GM12878 (cell line): ENCODE measurements around the gene CHRNA9. TPM values are rescaled to one million over a fixed set of nuclear protein-coding genes. Genes with fewer than 3 reads are reported as not detected.

Experiments
- ATAC-seq: fragments of 200-7000 bp; cut with Tn5 transposase; 3 replicates; pipeline ENCODE4 v1.9.1; 2020; ENCODE audit warnings: mild to moderate bottlenecking, moderate library complexity
- BruUV-seq: library from RNA; stranded (reverse); fragments of 400-500 nt; replicated peaks from 2 replicates; lab custom pipeline; 2021; lab: Mats Ljungman, UMichigan
- CTCF ChIA-PET: fragments of 300-600 bp; sonication (Branson Sonifier 250); formaldehyde crosslinking; extraction: SDS; loops from one replicate; lab custom pipeline; 2021; ENCODE audit warnings: inconsistent platforms; lab: Yijun Ruan, JAX
- POLR2A ChIA-PET: fragments of 350-600 bp; formaldehyde crosslinking; extraction: SDS; loops from one replicate; lab custom pipeline; 2021; ENCODE audit warnings: inconsistent platforms; lab: Charles Lee
- RAD21 ChIA-PET: fragments of 300-600 bp; sonication (Branson Sonifier 250); formaldehyde crosslinking; loops from one replicate; lab custom pipeline; 2023; ENCODE audit warnings: antibody characterized with exemption; ENCODE audit not compliant: unreplicated experiment; lab: Charles Lee
- SMC1A ChIA-PET: fragments of 300-600 bp; sonication (Branson Sonifier 250); formaldehyde crosslinking; loops from one replicate; lab custom pipeline; 2023; ENCODE audit not compliant: unreplicated experiment, uncharacterized antibody; lab: Charles Lee
- DNase-seq: peaks from one replicate; pipeline ENCODE4 v3.0.0-alpha.2; 2011; ENCODE audit warnings: low read depth, low spot score
- FAIRE-seq: peaks from 3 replicates; lab custom pipeline; 2011; peaks lifted over from hg19 to GRCh38; lab: Jason Lieb, UNC
- H2AFZ ChIP-seq: 2 replicates; pipeline ENCODE4 v1.6.0; 2011; ENCODE audit warnings: low read depth, low read length, control low read depth; ENCODE audit not compliant: control insufficient read depth
- H3K27ac ChIP-seq: 2 replicates; pipeline ENCODE4 v1.5.1; 2011; ENCODE audit warnings: control low read depth; ENCODE audit not compliant: control insufficient read depth, insufficient read depth
- H3K27me3 ChIP-seq, 2 experiments: replicated peaks in 1 of 2; 2 replicates each; pipeline versions ENCODE4 v1.6.0 to v1.6.1; 2011; ENCODE audit warnings: low read length in 1 of 2; ENCODE audit not compliant: control insufficient read depth in 2 of 2, insufficient read depth in 2 of 2
- H3K36me3 ChIP-seq, 2 experiments: 2 replicates each; pipeline ENCODE4 v1.5.1; 2011; ENCODE audit warnings: low read length in 1 of 2; ENCODE audit not compliant: control insufficient read depth in 2 of 2, insufficient read depth in 2 of 2
- H3K4me1 ChIP-seq: 2 replicates; pipeline ENCODE4 v1.6.1; 2011; ENCODE audit warnings: mild to moderate bottlenecking, low read length, moderate library complexity, mixed read lengths; ENCODE audit not compliant: control insufficient read depth, insufficient read depth
- H3K4me2 ChIP-seq: 2 replicates; pipeline ENCODE4 v1.6.0; 2011; ENCODE audit warnings: control low read depth; ENCODE audit not compliant: control insufficient read depth, insufficient read depth
- H3K4me3 ChIP-seq: fragments of 200-600 bp; sonication (generic); 2 replicates; pipeline ENCODE4 v1.5.1; 2016
- H3K79me2 ChIP-seq: 2 replicates; pipeline ENCODE4 v1.6.0; 2011; ENCODE audit warnings: low read length; ENCODE audit not compliant: control insufficient read depth, insufficient read depth
- H3K9ac ChIP-seq: 2 replicates; pipeline ENCODE4 v1.8.0; 2011; ENCODE audit warnings: low read length, control low read depth, mixed read lengths; ENCODE audit not compliant: control insufficient read depth, insufficient read depth
- H3K9me3 ChIP-seq: replicated peaks from 3 replicates; pipeline ENCODE4 v1.5.1; 2011; ENCODE audit warnings: mild to moderate bottlenecking, low read length; ENCODE audit not compliant: control insufficient read depth, insufficient read depth
- H4K20me1 ChIP-seq: 2 replicates; pipeline ENCODE4 v1.6.0; 2011; ENCODE audit not compliant: control insufficient read depth, insufficient read depth
- ASH2L ChIP-seq: fragments of 300-600, 200-600 bp; sonication (generic); IDR thresholded peaks from 2 replicates; pipeline ENCODE4 v1.6.1; 2017; ENCODE audit warnings: low read depth, mild to moderate bottlenecking, borderline replicate concordance
- BCL11A ChIP-seq: IDR thresholded peaks from 2 replicates; pipeline ENCODE4 v1.6.1; 2011; ENCODE audit warnings: low read depth, low read length
- NFYA ChIP-seq: IDR thresholded peaks from 2 replicates; pipeline ENCODE4 v1.6.1; 2011; ENCODE audit warnings: low read depth, mild to moderate bottlenecking, low read length, improper control_type of control experiment, borderline replicate concordance
- RELA ChIP-seq: fragments of 450-650 bp; IDR thresholded peaks from 2 replicates; pipeline ENCODE4 v1.8.0; 2014; ENCODE audit warnings: borderline replicate concordance; ENCODE audit not compliant: partially characterized antibody
- SPI1 ChIP-seq: IDR thresholded peaks from 2 replicates; pipeline ENCODE4 v1.6.1; 2011; ENCODE audit warnings: low read depth, mild to moderate bottlenecking, low read length, moderate library complexity, borderline replicate concordance; ENCODE audit not compliant: insufficient read depth
- ZBED1 ChIP-seq: IDR thresholded peaks from 2 replicates; pipeline ENCODE4 v1.6.1; 2016; ENCODE audit warnings: borderline replicate concordance
- ZNF24 ChIP-seq: fragments of 450-650 bp; IDR thresholded peaks from 2 replicates; pipeline ENCODE4 v1.6.1; 2017; ENCODE audit warnings: antibody characterized with exemption, mild to moderate bottlenecking
- ZSCAN29 ChIP-seq: fragments of 450-650 bp; IDR thresholded peaks from 2 replicates; pipeline ENCODE4 v1.6.1; 2017; ENCODE audit warnings: mild to moderate bottlenecking, moderate library complexity
- WGBS: methylation state at CpG from one replicate; pipeline ENCODE4 v1.1.6; 2016; ENCODE audit warnings: low lambda C conversion rate; ENCODE audit not compliant: insufficient replicate concordance, insufficient coverage; ENCODE audit errors: missing lambda C conversion rate; 5-methylcytosine and 5-hydroxymethylcytosine counted together
- in situ Hi-C: fragments of 300-500 bp; cut with MboI; formaldehyde crosslinking; loops from 9 replicates; pipeline ENCODE4 v1.14.3; 2018; ENCODE audit warnings: mixed read lengths
- intact Hi-C: fragments of 100-400 bp; cut with micrococcal nuclease; formaldehyde crosslinking; loops from one replicate; pipeline ENCODE4 v1.14.2; 2022; ENCODE audit not compliant: unreplicated experiment
- polyA plus RNA-seq, 11 experiments: library from polyadenylated mRNA; depleted of rRNA in 4 of 11; unstranded in 6 of 11; stranded (reverse) in 5 of 11; fragments of >200 nt; fragmentation: Nextera tagmentation in 4 of 11; fragmentation: Illumina TruSeq in 1 of 11; extraction: Ambion mirVana in 4 of 11; extraction: Trizol in 1 of 11; gene quantifications; 1 replicate in 1 of 11; 2 replicates in 10 of 11; pipeline versions ENCODE4 v1.2.1 to v1.2.3, GENCODE V29; 2011 to 2016; ENCODE audit warnings: inconsistent platforms in 2 of 11, missing spikeins in 2 of 11, low read depth in 1 of 11
- total RNA-seq, 4 experiments: library from RNA; depleted of rRNA in 3 of 4; stranded (reverse); fragments of >200 nt in 3 of 4; fragmentation: Illumina TruSeq in 1 of 4; extraction: Trizol in 1 of 4; gene quantifications; 2 replicates each; pipeline versions ENCODE4 v1.2.1 to v1.2.3, GENCODE V29; 2013 to 2021
- TF ChIP-seq, protein P1 (sequence below): fragments of 450-650 bp; IDR thresholded peaks from 2 replicates; pipeline ENCODE4 v1.6.1; 2017; ENCODE audit warnings: mild to moderate bottlenecking, moderate library complexity
- TF ChIP-seq, protein P2 (sequence below): fragments of 450-650 bp; IDR thresholded peaks from 2 replicates; pipeline ENCODE4 v1.6.1; 2018; ENCODE audit warnings: mild to moderate bottlenecking, low read depth, moderate library complexity; ENCODE audit not compliant: partially characterized antibody
- TF ChIP-seq, protein P3 (sequence below): IDR thresholded peaks from 2 replicates; pipeline ENCODE4 v1.6.1; 2012; ENCODE audit warnings: low read depth, low read length, improper control_type of control experiment
- TF ChIP-seq, protein P4 (sequence below), 3 experiments: IDR thresholded peaks in 2 of 3; conservative IDR thresholded peaks in 1 of 3; 2 replicates each; pipeline ENCODE4 v1.5.1; 2011; ENCODE audit warnings: low read depth in 3 of 3, low read length in 3 of 3, mild to moderate bottlenecking in 3 of 3, control low read depth in 2 of 3, moderate library complexity in 2 of 3, inconsistent platforms in 1 of 3, mixed read lengths in 1 of 3; ENCODE audit not compliant: control insufficient read depth in 2 of 3, insufficient read depth in 1 of 3; ENCODE audit errors: extremely low read depth in 1 of 3

The CHRNA9 gene
- total and polyA plus RNA-seq, 10 of the 15 experiments (the other 5 are each of a cell fraction or from before 2014, with no cell fraction given): 0.05 to 0.09 (median 0.08) TPM; not detected in 7

DNA sequence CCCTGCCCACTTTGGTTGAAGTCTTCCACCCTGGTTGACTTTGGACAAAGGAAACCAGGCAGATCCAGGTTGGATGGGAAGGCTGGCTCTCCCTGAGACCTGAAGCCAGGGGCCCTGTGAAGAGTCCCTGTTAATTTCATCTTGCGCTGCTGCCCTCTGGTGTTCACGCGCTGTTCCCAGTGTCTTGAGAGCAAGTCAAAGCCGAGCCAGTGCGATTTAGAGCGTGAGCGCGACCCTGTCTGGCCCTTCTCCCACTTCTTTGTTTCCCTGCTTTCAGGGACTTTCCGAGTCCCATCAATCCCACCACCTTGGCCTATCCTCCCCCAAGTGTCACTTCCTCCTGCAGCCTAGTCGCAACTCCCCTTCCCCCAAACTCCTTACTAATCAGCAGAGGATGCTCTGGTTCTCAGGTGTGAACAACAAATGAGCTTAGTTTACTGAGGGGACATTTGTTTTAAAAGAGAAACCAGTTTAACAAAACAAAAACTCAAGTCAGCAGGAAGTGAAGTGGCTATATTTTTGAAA lies 25.8 kb upstream of the CHRNA9 start:
- H3K4me3 ChIP-seq: peak overlapping the region; percentile 59
- ChIA-PET SMC1A (interaction anchor here (0.7 to 11.1 kb wide), 25 partner anchors 9 to 364 kb away, joined by 3 to 374 read pairs (median 4); partner anchors contain the start of gene RHOH), CTCF (interaction anchor here (0.6 to 7.4 kb wide), 35 partner anchors 8 to 409 kb away, joined by 3 to 121 read pairs (median 5); partner anchors contain the start of genes N4BP2 and RHOH), RAD21 (interaction anchor here (0.5 to 10.7 kb wide), 27 partner anchors 9 to 411 kb away, joined by 3 to 356 read pairs (median 5); partner anchors contain the start of genes N4BP2 and RHOH), POLR2A (interaction anchor here (0.6 to 3.0 kb wide), 16 partner anchors 10 to 411 kb away, joined by 3 to 24 read pairs (median 4); no protein-coding TSS in a partner anchor)
- H4K20me1 ChIP-seq: no peaks in the 10 kb centered on the region
- peak overlapping the region; percentile 90 for H2AFZ ChIP-seq
- no peaks in the 10 kb centered on the region for H3K36me3 ChIP-seq
- 2% methylated on average over 10 of the region's 10 CpGs for WGBS
- peak overlapping the region; percentile 47 for H3K9ac ChIP-seq
- peak; percentile 73 for FAIRE-seq
- H3K4me2 ChIP-seq: peak overlapping the region; percentile 93
- DNase-seq: peak; percentile 92
- no peaks in the 10 kb centered on the region for H3K27me3 ChIP-seq
- H3K79me2 ChIP-seq: peaks cover 12% of the 10 kb centered on the region
- H3K27ac ChIP-seq: peak overlapping the region; percentile 76
- no TSS peak for BruUV-seq
- ATAC-seq: peak; percentile 65
- in situ Hi-C loops: loop anchor here (5.0 kb wide), 1 partner anchor 107 kb away; no protein-coding TSS in a partner anchor
- H3K4me1 ChIP-seq: peaks cover 58% of the 10 kb centered on the region
- no peaks in the 10 kb centered on the region; the same call in 2 of the 3 replicates for H3K9me3 ChIP-seq
- intact Hi-C loops: loop anchor here (1.0 to 5.0 kb wide), 5 partner anchors 63 to 332 kb away; partner anchors contain the start of genes N4BP2 and PDS5A
- TF ChIP-seq RELA: peak; percentile 95
- 0 out of 2 replicates have a peak, but pooled peaks have one; percentile 50 for TF ChIP-seq ZNF24
- 0 out of 2 replicates have a peak, but pooled peaks have one; percentile 51 for TF ChIP-seq ZSCAN29
- TF ChIP-seq, protein P1, sequence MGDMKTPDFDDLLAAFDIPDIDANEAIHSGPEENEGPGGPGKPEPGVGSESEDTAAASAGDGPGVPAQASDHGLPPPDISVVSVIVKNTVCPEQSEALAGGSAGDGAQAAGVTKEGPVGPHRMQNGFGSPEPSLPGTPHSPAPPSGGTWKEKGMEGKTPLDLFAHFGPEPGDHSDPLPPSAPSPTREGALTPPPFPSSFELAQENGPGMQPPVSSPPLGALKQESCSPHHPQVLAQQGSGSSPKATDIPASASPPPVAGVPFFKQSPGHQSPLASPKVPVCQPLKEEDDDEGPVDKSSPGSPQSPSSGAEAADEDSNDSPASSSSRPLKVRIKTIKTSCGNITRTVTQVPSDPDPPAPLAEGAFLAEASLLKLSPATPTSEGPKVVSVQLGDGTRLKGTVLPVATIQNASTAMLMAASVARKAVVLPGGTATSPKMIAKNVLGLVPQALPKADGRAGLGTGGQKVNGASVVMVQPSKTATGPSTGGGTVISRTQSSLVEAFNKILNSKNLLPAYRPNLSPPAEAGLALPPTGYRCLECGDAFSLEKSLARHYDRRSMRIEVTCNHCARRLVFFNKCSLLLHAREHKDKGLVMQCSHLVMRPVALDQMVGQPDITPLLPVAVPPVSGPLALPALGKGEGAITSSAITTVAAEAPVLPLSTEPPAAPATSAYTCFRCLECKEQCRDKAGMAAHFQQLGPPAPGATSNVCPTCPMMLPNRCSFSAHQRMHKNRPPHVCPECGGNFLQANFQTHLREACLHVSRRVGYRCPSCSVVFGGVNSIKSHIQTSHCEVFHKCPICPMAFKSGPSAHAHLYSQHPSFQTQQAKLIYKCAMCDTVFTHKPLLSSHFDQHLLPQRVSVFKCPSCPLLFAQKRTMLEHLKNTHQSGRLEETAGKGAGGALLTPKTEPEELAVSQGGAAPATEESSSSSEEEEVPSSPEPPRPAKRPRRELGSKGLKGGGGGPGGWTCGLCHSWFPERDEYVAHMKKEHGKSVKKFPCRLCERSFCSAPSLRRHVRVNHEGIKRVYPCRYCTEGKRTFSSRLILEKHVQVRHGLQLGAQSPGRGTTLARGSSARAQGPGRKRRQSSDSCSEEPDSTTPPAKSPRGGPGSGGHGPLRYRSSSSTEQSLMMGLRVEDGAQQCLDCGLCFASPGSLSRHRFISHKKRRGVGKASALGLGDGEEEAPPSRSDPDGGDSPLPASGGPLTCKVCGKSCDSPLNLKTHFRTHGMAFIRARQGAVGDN: peak; percentile 86
- TF ChIP-seq BCL11A: peak; percentile 89
- TF ChIP-seq NFYA: no peak
- TF ChIP-seq, protein P2, sequence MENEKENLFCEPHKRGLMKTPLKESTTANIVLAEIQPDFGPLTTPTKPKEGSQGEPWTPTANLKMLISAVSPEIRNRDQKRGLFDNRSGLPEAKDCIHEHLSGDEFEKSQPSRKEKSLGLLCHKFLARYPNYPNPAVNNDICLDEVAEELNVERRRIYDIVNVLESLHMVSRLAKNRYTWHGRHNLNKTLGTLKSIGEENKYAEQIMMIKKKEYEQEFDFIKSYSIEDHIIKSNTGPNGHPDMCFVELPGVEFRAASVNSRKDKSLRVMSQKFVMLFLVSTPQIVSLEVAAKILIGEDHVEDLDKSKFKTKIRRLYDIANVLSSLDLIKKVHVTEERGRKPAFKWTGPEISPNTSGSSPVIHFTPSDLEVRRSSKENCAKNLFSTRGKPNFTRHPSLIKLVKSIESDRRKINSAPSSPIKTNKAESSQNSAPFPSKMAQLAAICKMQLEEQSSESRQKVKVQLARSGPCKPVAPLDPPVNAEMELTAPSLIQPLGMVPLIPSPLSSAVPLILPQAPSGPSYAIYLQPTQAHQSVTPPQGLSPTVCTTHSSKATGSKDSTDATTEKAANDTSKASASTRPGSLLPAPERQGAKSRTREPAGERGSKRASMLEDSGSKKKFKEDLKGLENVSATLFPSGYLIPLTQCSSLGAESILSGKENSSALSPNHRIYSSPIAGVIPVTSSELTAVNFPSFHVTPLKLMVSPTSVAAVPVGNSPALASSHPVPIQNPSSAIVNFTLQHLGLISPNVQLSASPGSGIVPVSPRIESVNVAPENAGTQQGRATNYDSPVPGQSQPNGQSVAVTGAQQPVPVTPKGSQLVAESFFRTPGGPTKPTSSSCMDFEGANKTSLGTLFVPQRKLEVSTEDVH: no peak
- TF ChIP-seq ASH2L: no peak
- TF ChIP-seq, protein P3, sequence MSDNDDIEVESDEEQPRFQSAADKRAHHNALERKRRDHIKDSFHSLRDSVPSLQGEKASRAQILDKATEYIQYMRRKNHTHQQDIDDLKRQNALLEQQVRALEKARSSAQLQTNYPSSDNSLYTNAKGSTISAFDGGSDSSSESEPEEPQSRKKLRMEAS: peak; percentile 17; the same call in 1 of the 2 replicates
- TF ChIP-seq ZBED1: peak; percentile 73; the same call in 1 of the 2 replicates
- TF ChIP-seq, protein P4, sequence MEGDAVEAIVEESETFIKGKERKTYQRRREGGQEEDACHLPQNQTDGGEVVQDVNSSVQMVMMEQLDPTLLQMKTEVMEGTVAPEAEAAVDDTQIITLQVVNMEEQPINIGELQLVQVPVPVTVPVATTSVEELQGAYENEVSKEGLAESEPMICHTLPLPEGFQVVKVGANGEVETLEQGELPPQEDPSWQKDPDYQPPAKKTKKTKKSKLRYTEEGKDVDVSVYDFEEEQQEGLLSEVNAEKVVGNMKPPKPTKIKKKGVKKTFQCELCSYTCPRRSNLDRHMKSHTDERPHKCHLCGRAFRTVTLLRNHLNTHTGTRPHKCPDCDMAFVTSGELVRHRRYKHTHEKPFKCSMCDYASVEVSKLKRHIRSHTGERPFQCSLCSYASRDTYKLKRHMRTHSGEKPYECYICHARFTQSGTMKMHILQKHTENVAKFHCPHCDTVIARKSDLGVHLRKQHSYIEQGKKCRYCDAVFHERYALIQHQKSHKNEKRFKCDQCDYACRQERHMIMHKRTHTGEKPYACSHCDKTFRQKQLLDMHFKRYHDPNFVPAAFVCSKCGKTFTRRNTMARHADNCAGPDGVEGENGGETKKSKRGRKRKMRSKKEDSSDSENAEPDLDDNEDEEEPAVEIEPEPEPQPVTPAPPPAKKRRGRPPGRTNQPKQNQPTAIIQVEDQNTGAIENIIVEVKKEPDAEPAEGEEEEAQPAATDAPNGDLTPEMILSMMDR (IDR thresholded peaks at IDR 0.05 in 2 of 3, conservative IDR thresholded peaks at IDR 0.05 in 1 of 3; ENCODE audit: control insufficient read depth in 2 of 3, extremely low read depth in 1 of 3, insufficient read depth in 1 of 3, low read depth in 3 of 3, low read length in 3 of 3): peak; percentile 87 to 90 (median 89)
- TF ChIP-seq SPI1: peak; percentile 91
